ENCODE data around the gene FHAD1.

FHAD1 gene

DNA sequence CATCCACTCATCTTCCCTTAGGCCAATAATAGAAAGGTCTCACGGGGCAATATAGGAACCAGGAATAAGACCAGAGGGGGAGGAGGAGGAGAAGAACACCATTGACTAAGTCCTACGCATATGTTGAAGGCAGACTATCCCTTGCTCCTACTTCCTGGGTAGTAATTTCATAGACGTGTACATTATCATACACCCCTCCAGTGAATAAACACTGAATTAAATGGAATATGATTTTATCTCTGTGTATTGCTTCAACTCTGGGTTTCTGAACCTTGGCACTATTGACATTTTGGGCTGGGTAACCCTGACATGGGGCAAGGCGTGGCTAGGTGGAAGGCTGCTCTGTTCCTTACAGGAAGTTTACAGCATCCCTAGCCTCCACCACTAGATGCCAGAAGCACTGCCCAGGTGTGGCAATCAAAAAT lies 17.3 kb upstream of the FHAD1 start:
- Histone ChIP-seq H3K4me3 (ENCODE audit: insufficient read depth, low read depth, low read length) (no peak overlapping the region), H3K4me1 (ENCODE audit: control insufficient read depth, insufficient read depth, low read length) (no peaks in the 10 kb centered on the region), H3K9me3 (ENCODE audit: control insufficient read depth, low read length) (no peaks in the 10 kb centered on the region), H3K27ac (ENCODE audit: insufficient read depth, low read depth, low read length, poor library complexity, severe bottlenecking) (no peak overlapping the region), H3K27me3 (ENCODE audit: control insufficient read depth, insufficient read depth, low read length, poor library complexity, severe bottlenecking) (no peaks in the 10 kb centered on the region), H3K36me3 (ENCODE audit: control insufficient read depth, insufficient read depth, low read length) (no peaks in the 10 kb centered on the region)
- 65 to 81% methylated on average over 2 to 4 of the region's 4 CpGs for WGBS, 2 experiments

DNA sequence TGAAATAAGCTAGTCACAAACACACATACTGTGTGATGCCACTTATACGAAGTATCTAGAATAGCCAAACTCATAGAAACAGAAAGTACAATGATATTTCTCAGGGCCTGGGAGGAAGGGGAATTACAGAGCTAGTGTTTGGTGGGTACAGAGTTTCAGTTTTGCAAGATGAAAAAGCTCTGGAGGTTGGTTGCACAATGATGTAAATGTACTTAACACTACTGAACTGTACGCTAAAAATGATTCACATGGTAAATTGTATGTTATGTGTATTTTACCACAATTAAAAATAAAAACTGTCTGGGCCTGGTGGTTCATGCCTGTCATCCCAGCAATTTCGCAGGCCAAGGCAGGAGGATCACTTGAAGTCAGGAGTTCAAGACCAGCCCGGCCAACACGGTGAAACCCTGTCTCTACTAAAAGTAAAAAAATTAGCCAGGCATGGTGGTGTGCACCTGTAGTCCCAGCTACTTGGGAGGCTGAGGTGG lies 15.3 kb upstream of the FHAD1 start:
- Histone ChIP-seq H3K27me3 (ENCODE audit: control insufficient read depth, insufficient read depth, low read length, poor library complexity, severe bottlenecking) (no peaks in the 10 kb centered on the region), H3K4me1 (ENCODE audit: control insufficient read depth, insufficient read depth, low read length) (no peaks in the 10 kb centered on the region), H3K27ac (ENCODE audit: insufficient read depth, low read depth, low read length, poor library complexity, severe bottlenecking) (no peak overlapping the region), H3K9me3 (ENCODE audit: control insufficient read depth, low read length) (no peaks in the 10 kb centered on the region), H3K4me3 (ENCODE audit: insufficient read depth, low read depth, low read length) (no peak overlapping the region), H3K36me3 (ENCODE audit: control insufficient read depth, insufficient read depth, low read length) (no peaks in the 10 kb centered on the region)
- WGBS, 2 experiments, result 87 to 89% methylated on average over 5 of the region's 5 CpGs

- Histone ChIP-seq H3K36me3 (ENCODE audit: control insufficient read depth, insufficient read depth, low read length) (no peaks in the 10 kb centered on the region), H3K9me3 (ENCODE audit: control insufficient read depth, low read length) (no peaks in the 10 kb centered on the region), H3K27ac (ENCODE audit: insufficient read depth, low read depth, low read length, poor library complexity, severe bottlenecking) (no peak overlapping the region), H3K4me3 (ENCODE audit: insufficient read depth, low read depth, low read length) (no peak overlapping the region), H3K27me3 (ENCODE audit: control insufficient read depth, insufficient read depth, low read length, poor library complexity, severe bottlenecking) (no peaks in the 10 kb centered on the region), H3K4me1 (ENCODE audit: control insufficient read depth, insufficient read depth, low read length) (peaks cover 5% of the 10 kb centered on the region)
These were observed 13.3 kb upstream of the FHAD1 start for GRCh38 chr1:15233689-15234088.

DNA sequence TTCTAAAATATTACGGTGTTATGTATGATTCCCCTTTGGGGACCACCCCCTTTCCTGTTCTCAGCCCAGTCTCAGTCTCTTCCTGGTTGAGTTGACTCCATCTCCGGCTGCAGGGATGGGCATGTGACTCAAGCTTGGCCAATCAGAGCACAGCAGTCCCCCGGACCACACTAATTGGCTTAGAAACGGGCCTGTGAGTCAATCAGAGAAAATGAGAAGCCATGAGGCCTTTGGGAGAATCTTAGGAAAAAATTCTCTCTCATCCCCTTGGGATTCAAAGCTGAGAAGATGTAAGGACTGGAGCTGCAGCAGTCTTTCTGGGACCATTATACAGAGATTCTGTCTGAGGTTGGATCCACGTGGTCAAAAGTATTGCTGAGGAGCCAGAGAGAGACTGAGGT lies 10.7 kb upstream of the FHAD1 start:
- Histone ChIP-seq H3K4me3 (ENCODE audit: insufficient read depth, low read depth, low read length) (no peak overlapping the region), H3K36me3 (ENCODE audit: control insufficient read depth, insufficient read depth, low read length) (no peaks in the 10 kb centered on the region), H3K9me3 (ENCODE audit: control insufficient read depth, low read length) (no peaks in the 10 kb centered on the region), H3K4me1 (ENCODE audit: control insufficient read depth, insufficient read depth, low read length) (peaks cover 10% of the 10 kb centered on the region), H3K27ac (ENCODE audit: insufficient read depth, low read depth, low read length, poor library complexity, severe bottlenecking) (no peak overlapping the region), H3K27me3 (ENCODE audit: control insufficient read depth, insufficient read depth, low read length, poor library complexity, severe bottlenecking) (no peaks in the 10 kb centered on the region)
- WGBS, 2 experiments, result 88 to 90% methylated on average over 5 of the region's 5 CpGs

DNA sequence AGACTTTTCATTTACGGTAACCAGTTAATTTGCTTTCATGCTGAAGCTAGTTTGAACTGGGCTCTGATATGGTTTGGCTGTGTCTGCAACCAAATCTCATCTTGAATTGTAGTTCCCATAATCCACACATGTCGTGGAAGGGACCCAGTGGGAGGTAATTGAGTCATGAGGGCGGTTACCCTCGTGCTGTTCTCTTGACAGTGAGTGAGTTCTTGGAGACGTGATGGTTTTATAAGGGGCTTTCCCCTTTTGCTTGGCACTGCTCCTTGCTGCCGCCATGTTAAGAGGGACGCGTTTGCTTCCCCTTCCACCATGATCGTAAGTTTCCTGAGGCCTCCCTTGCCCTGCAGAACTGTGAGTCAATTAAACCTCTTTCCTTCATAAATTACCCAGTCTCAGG lies 10.3 kb upstream of the FHAD1 start:
- H3K27ac ChIP-seq (ENCODE audit: insufficient read depth, low read depth, low read length, poor library complexity, severe bottlenecking), result no peak overlapping the region
- 88 to 94% methylated on average over 9 of the region's 9 CpGs for WGBS, 2 experiments
- H3K4me1 ChIP-seq (ENCODE audit: control insufficient read depth, insufficient read depth, low read length), result peaks cover 10% of the 10 kb centered on the region
- H3K36me3 ChIP-seq (ENCODE audit: control insufficient read depth, insufficient read depth, low read length), result no peaks in the 10 kb centered on the region
- H3K27me3 ChIP-seq (ENCODE audit: control insufficient read depth, insufficient read depth, low read length, poor library complexity, severe bottlenecking), result no peaks in the 10 kb centered on the region
- H3K9me3 ChIP-seq (ENCODE audit: control insufficient read depth, low read length), result no peaks in the 10 kb centered on the region
- no peak overlapping the region for H3K4me3 ChIP-seq (ENCODE audit: insufficient read depth, low read depth, low read length)

DNA sequence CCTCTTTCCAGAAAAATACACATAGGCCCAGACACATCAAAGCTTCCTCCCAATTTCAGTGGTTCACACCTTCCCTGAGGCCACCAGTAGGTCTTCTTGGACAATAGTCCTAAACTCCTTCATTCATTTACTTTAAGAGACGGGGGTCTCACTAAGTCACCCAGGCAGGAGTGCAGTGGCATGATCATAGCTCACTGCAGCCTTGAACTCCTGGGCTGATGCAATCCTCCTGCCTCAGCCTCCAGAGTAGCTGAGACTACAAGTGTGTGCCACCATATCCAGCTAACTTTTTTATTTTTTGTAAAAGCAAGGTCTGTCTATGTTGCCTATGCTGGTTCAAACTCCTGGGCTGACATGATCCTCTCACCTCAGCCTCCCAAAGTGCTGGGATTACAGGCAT lies 8.2 kb upstream of the FHAD1 start:
- Histone ChIP-seq H3K27ac (ENCODE audit: insufficient read depth, low read depth, low read length, poor library complexity, severe bottlenecking) (no peak overlapping the region), H3K27me3 (ENCODE audit: control insufficient read depth, insufficient read depth, low read length, poor library complexity, severe bottlenecking) (no peaks in the 10 kb centered on the region), H3K4me3 (ENCODE audit: insufficient read depth, low read depth, low read length) (no peak overlapping the region), H3K36me3 (ENCODE audit: control insufficient read depth, insufficient read depth, low read length) (no peaks in the 10 kb centered on the region), H3K4me1 (ENCODE audit: control insufficient read depth, insufficient read depth, low read length) (peaks cover 15% of the 10 kb centered on the region), H3K9me3 (ENCODE audit: control insufficient read depth, low read length) (no peaks in the 10 kb centered on the region)
- 88 to 90% methylated on average over 1 of the region's 1 CpG for WGBS, 2 experiments

DNA sequence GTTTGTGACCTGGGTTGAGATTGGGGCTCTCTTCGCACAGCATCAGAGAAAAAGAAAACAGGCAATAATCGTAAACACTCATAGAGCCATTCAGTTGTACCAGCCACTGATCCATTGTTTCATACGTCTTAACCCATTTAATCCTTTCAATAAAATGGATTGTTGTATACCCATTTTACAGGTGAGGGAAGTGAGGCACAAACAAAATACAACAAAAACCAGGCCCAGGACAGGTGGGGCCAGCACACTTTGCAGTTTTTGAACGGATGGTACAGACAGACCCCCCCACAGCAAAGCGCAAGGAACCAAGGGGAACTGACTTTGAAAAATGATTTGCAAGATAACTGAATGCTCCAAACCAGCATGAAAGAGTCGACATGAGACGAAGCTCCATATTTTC lies 4.3 kb upstream of the FHAD1 start:
- Histone ChIP-seq H3K36me3 (ENCODE audit: control insufficient read depth, insufficient read depth, low read length) (no peaks in the 10 kb centered on the region), H3K4me1 (ENCODE audit: control insufficient read depth, insufficient read depth, low read length) (peaks cover 10% of the 10 kb centered on the region), H3K9me3 (ENCODE audit: control insufficient read depth, low read length) (no peaks in the 10 kb centered on the region), H3K27me3 (ENCODE audit: control insufficient read depth, insufficient read depth, low read length, poor library complexity, severe bottlenecking) (no peaks in the 10 kb centered on the region), H3K4me3 (ENCODE audit: insufficient read depth, low read depth, low read length) (no peak overlapping the region), H3K27ac (ENCODE audit: insufficient read depth, low read depth, low read length, poor library complexity, severe bottlenecking) (no peak overlapping the region)
- WGBS, 2 experiments, result 92 to 94% methylated on average over 6 to 7 of the region's 7 CpGs

- Histone ChIP-seq H3K9me3 (ENCODE audit: control insufficient read depth, low read length) (no peaks in the 10 kb centered on the region), H3K4me1 (ENCODE audit: control insufficient read depth, insufficient read depth, low read length) (peaks cover 10% of the 10 kb centered on the region), H3K27ac (ENCODE audit: insufficient read depth, low read depth, low read length, poor library complexity, severe bottlenecking) (no peak overlapping the region), H3K27me3 (ENCODE audit: control insufficient read depth, insufficient read depth, low read length, poor library complexity, severe bottlenecking) (no peaks in the 10 kb centered on the region), H3K4me3 (ENCODE audit: insufficient read depth, low read depth, low read length) (no peak overlapping the region), H3K36me3 (ENCODE audit: control insufficient read depth, insufficient read depth, low read length) (no peaks in the 10 kb centered on the region)
- WGBS, 2 experiments, result 75 to 76% methylated on average over 10 of the region's 10 CpGs
These were observed 3.6 kb upstream of the FHAD1 start for GRCh38 chr1:15243275-15244043.

DNA sequence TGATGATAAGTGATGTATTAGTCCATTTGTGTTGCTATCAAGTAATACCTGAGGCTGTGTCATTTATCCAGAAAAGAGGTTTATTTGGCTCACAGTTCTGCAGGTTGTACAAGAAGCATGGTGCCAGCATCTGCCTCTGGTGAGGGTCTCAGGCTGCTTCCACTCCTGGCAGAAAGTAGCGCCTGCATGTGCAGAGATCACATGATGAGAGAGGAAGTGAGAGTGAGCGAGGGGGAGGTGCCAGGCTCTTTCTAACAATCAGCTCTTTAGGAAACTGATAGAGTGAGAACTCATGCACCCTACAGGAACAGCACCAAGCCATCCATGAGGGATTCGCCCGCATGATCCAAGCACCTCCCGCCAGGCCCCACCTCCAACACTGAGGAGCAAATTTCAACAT lies 2.2 kb upstream of the FHAD1 start:
- WGBS, 2 experiments, result 75 to 80% methylated on average over 5 of the region's 5 CpGs
- H3K9me3 ChIP-seq (ENCODE audit: control insufficient read depth, low read length), result no peaks in the 10 kb centered on the region
- no peaks in the 10 kb centered on the region for H3K27me3 ChIP-seq (ENCODE audit: control insufficient read depth, insufficient read depth, low read length, poor library complexity, severe bottlenecking)
- no peak overlapping the region for H3K4me3 ChIP-seq (ENCODE audit: insufficient read depth, low read depth, low read length)
- H3K27ac ChIP-seq (ENCODE audit: insufficient read depth, low read depth, low read length, poor library complexity, severe bottlenecking), result no peak overlapping the region
- peaks cover 10% of the 10 kb centered on the region for H3K4me1 ChIP-seq (ENCODE audit: control insufficient read depth, insufficient read depth, low read length)
- H3K36me3 ChIP-seq (ENCODE audit: control insufficient read depth, insufficient read depth, low read length), result no peaks in the 10 kb centered on the region

DNA sequence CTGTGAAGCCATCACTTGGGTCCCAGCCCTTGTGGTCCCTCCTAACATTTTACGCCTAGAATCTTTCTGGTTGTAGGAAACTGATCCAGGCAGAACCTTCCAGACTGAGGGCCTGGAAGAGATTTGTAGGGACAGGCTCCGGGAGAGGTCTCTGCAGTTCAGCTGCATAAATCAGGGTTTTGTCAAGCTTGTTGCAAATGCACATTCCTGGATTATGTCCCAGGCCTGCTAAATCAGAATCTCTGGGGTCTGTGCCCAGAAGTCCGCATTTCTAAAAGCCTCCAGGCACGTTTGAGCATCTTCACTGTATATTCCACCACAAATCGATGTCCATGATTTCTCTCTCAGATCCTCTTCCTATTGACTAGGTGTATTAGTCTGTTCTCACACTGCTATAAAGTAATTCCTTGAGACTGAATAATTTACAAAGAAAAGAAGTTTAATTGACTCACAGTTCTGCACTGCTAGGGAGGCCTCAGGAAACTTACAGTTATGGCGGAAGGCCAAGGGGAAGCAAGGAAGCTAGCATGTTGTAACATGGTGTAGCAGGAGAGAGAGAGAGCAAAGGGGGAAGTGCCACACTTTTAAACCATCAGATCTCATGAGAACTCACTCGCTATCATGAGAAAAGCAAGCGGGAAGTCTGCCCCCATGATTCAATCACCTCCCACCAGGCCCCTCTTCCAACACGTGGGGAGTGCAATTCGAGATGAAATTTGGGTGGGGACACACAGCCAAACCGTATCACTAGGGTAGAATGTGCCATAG lies 1.2 kb upstream of the FHAD1 start:
- Histone ChIP-seq H3K27ac (ENCODE audit: insufficient read depth, low read depth, low read length, poor library complexity, severe bottlenecking) (no peak overlapping the region), H3K27me3 (ENCODE audit: control insufficient read depth, insufficient read depth, low read length, poor library complexity, severe bottlenecking) (no peaks in the 10 kb centered on the region), H3K4me3 (ENCODE audit: insufficient read depth, low read depth, low read length) (no peak overlapping the region)

More for the DNA sequence above, 1.2 kb upstream of the FHAD1 start:
- WGBS, 2 experiments, result 78 to 82% methylated on average over 11 of the region's 11 CpGs
- Histone ChIP-seq H3K4me1 (ENCODE audit: control insufficient read depth, insufficient read depth, low read length) (peaks cover 10% of the 10 kb centered on the region), H3K36me3 (ENCODE audit: control insufficient read depth, insufficient read depth, low read length) (no peaks in the 10 kb centered on the region), H3K9me3 (ENCODE audit: control insufficient read depth, low read length) (no peaks in the 10 kb centered on the region)
